ENCODE data around the gene ZNF445.
"Not testable (repeated sequence)": the region's sequence is repeated elsewhere in the genome, so short reads cannot be mapped to it uniquely, and the experiment has no call there.

Gene ZNF445

DNA sequence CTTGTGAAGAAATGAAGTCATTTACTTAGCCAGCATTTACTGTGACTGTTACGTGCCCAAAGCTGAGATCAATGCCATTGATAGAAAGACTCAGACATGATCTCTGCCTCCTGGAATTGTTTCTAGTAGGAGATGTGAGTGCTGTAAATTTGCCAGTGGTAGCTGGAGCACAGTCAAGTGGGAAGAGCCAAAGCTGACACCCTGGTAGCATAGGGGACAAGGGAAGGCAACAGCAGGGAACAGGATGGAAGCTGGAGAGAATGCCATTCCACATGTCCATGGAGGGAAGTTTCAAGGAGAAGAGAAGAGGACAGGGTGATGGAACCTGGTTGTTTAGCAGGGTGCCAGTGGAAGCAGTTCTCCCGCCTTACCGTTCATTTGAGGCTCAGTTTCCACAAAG lies 74.9 kb downstream of the ZNF445 start:
- TF ChIP-seq, protein P1, sequence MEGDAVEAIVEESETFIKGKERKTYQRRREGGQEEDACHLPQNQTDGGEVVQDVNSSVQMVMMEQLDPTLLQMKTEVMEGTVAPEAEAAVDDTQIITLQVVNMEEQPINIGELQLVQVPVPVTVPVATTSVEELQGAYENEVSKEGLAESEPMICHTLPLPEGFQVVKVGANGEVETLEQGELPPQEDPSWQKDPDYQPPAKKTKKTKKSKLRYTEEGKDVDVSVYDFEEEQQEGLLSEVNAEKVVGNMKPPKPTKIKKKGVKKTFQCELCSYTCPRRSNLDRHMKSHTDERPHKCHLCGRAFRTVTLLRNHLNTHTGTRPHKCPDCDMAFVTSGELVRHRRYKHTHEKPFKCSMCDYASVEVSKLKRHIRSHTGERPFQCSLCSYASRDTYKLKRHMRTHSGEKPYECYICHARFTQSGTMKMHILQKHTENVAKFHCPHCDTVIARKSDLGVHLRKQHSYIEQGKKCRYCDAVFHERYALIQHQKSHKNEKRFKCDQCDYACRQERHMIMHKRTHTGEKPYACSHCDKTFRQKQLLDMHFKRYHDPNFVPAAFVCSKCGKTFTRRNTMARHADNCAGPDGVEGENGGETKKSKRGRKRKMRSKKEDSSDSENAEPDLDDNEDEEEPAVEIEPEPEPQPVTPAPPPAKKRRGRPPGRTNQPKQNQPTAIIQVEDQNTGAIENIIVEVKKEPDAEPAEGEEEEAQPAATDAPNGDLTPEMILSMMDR (IDR thresholded peaks at IDR 0.05; ENCODE audit: control insufficient read depth, extremely low read depth, insufficient read depth), result no peak
- H3K4me3 ChIP-seq (ENCODE audit: low read depth, low read length), result no peak overlapping the region
- no peak for DNase-seq (ENCODE audit: low read depth)

DNA sequence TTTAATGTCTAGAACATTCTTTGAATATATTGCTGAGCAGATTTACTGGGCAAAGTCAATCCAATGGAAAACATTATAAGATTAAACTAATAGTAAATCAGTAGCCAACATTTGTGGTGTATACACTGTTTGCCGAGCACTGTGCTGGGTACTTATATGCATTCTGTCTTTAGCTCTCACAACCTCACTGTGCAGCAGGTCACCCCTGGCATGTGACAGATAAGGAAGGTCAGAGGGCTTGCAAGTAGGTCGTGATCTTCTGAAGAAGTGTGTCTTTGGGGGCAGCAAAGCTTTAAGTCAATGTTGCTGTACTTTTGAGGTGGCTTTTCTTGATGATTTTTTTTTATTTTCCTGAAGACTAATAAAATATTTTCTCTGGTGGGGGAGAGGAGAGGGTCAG lies 76.7 kb downstream of the ZNF445 start:
- TF ChIP-seq, protein P1 (IDR thresholded peaks at IDR 0.05; ENCODE audit: control insufficient read depth, extremely low read depth, insufficient read depth), result no peak

DNA sequence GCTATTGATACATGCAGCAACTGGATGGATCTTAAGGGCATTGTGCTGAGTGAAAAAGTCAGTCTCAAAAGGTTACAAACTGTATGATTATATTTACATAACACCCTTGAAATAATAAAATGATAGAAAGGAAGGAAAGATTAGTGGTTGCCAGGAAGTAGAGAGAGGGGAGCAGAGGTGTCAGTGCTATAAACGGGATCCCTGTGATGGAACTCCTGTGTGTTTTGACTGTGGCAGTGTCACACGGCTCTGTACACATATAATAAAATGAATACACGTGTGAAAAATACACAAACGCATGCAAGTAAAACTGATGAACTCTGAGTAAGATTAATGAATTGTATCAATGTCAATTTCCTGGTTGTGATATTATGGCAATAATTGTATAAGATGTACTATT lies 78.6 kb downstream of the ZNF445 start:
- DNase-seq (ENCODE audit: low read depth), result no peak
- no peak overlapping the region for H3K4me3 ChIP-seq (ENCODE audit: low read depth, low read length)
- TF ChIP-seq, protein P1 (IDR thresholded peaks at IDR 0.05; ENCODE audit: control insufficient read depth, extremely low read depth, insufficient read depth), result no peak

More for the DNA sequence above, 76.7 kb downstream of the ZNF445 start:
- no peak for DNase-seq (ENCODE audit: low read depth)
- H3K4me3 ChIP-seq (ENCODE audit: low read depth, low read length), result no peak overlapping the region

DNA sequence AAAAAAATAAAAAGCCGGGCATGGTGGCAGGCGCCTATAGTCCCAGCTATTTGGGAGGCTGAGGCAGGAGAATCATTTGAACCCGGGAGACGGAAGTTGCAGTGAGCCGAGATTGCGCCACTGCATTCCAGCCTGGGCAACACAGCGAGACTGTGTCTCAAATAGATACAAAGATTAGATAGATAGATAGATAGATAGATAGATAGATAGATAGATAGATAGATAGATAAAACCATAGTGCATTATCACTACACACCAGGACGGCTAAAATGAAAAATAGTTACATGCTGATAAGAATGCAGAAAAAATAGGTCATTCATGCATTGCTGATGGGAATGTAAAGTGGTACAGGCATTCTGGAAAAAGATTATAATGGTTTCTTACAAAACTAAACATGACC lies 79.2 kb downstream of the ZNF445 start:
- not testable (repeated sequence) for DNase-seq (ENCODE audit: low read depth); H3K4me3 ChIP-seq (ENCODE audit: low read depth, low read length)

DNA sequence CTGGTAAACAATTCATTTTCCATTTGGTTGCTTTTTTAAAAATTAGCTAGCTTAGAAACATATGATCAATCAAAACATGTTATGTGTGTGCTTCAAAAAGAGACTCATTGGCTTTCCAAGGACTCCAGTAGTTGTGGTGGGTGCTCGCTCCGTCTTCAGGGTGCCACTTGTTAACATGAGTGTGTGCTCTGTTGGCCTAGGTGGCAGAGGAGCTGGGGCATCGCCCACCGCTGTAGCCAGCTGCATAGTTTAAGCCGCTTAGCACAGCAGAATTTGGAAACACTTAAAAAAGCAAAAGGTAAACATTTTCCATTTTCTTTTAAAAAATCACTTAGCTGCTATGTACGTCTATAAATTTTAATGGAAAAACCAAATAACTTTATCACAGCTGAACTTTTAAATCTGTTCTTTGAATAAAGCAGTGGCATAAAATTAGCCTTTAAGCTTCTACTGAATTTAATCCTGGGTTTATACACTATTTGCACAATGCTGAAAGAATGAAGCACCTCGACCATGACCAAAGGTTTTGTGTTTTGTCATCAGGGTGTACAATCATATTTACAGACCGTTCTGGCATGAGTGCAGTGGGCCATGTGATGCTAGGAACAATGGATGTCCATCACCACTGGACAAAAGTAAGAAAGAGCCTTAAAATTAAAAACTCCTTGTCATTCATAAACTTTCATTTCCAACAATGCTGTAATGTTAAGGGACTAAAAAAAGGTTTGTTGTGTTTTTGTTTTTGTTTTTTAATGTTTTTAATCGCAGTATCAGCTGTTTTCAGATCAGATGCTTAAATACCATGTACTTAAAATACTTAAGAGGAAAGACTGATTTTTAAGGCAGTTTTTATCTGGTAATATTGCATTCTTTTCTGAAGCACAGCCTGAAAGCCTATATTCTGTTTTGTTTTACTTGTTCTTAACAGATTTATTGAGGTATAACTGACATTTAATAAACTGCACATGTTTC lies 81.0 kb downstream of the ZNF445 start:
- no peak overlapping the region for H3K4me3 ChIP-seq (ENCODE audit: low read depth, low read length)
- DNase-seq (ENCODE audit: low read depth), result peak; percentile 33
- TF ChIP-seq, protein P1 (IDR thresholded peaks at IDR 0.05; ENCODE audit: control insufficient read depth, extremely low read depth, insufficient read depth), result no peak

DNA sequence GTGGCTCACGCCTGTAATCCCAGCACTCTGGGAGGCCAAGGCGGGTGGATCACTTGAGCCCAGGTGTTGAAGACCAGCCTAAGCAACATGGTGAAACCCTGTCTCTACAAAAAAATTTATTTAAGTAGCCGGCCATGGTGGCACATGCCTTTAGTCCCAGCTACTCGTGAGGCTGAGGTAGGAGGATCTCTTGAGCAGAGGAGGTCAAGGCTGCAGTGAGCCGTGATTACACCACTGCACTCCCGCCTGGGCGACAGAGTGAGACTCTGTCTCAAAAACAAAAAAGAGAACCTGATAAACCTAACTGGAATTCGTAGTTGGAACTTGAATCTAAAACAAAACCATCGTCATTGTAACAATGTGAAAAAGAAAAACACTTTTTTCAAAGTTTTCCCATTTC lies 81.8 kb downstream of the ZNF445 start:
- no peak for DNase-seq (ENCODE audit: low read depth)
- TF ChIP-seq, protein P1 (IDR thresholded peaks at IDR 0.05; ENCODE audit: control insufficient read depth, extremely low read depth, insufficient read depth), result no peak
- H3K4me3 ChIP-seq (ENCODE audit: low read depth, low read length), result no peak overlapping the region

DNA sequence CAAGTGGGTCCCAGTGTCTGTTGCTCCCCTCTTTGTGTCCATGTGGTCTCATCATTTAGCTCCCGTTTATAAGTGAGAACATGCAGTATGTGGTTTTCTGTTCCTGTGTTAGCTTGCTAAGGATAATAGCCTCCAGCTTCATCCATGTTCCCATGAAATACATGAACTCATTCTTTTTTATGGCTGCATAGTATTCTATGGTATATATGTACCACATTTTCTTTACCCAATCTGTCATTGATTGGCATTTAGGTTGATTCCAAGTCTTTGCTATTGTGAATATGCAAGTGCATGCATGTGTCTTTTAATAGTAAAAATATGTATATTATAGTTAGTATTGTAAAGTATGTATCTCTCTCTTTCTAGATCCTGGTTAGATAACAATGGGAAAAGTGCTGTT lies 85.0 kb downstream of the ZNF445 start:
- TF ChIP-seq, protein P1 (IDR thresholded peaks at IDR 0.05; ENCODE audit: control insufficient read depth, extremely low read depth, insufficient read depth), result no peak
- H3K4me3 ChIP-seq (ENCODE audit: low read depth, low read length), result no peak overlapping the region
- DNase-seq (ENCODE audit: low read depth), result no peak

All from LNCaP clone FGC (cell line).